Fibroblast of villous mesenchyme (primary cell): ENCODE measurements around the gene IFNL1. TPM values are rescaled to one million over a fixed set of nuclear protein-coding genes. Genes with fewer than 3 reads are reported as not detected.

ENCODE experiments used
- DNase-seq: peaks from one replicate; pipeline ENCODE4 v3.0.0-alpha.2; 2010; ENCODE audit warnings: low read depth
- H3K4me3 ChIP-seq: 2 replicates; pipeline ENCODE4 v1.5.1; 2011; ENCODE audit warnings: low read depth, mild to moderate bottlenecking, low read length
- total RNA-seq: library from RNA; depleted of rRNA; stranded (reverse); fragments of >200 nt; gene quantifications from 2 replicates; pipeline ENCODE4 v1.2.3, GENCODE V29; 2012
- TF ChIP-seq, protein P1 (sequence below): IDR thresholded peaks from 2 replicates; pipeline ENCODE4 v1.5.1; 2012; ENCODE audit warnings: low read depth, mild to moderate bottlenecking, low read length; ENCODE audit not compliant: insufficient read depth

IFNL1 gene
- total RNA-seq, 1 donor, result not detected

DNA sequence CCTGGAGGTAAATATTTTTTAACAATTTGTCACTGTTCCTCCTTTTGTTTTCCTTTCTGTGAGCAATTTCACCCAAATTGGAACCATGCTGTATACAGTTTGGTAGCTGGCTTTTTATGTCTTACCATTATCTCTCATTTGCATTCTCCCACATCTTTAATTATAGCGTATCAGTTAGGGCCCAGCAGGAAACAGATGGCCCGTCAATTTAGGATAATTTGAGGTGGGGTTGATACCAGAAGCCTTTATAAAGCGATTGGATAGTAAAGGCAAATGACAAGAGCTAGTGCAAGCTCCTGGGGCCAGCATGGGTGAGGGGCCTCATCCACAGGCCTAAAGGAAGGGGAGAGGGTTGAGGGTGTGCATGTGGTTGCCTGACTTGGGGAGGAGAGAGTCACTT, 43.7 kb upstream of the IFNL1 start:
- no peak overlapping the region for H3K4me3 ChIP-seq
- DNase-seq, result no peak
- TF ChIP-seq, protein P1, sequence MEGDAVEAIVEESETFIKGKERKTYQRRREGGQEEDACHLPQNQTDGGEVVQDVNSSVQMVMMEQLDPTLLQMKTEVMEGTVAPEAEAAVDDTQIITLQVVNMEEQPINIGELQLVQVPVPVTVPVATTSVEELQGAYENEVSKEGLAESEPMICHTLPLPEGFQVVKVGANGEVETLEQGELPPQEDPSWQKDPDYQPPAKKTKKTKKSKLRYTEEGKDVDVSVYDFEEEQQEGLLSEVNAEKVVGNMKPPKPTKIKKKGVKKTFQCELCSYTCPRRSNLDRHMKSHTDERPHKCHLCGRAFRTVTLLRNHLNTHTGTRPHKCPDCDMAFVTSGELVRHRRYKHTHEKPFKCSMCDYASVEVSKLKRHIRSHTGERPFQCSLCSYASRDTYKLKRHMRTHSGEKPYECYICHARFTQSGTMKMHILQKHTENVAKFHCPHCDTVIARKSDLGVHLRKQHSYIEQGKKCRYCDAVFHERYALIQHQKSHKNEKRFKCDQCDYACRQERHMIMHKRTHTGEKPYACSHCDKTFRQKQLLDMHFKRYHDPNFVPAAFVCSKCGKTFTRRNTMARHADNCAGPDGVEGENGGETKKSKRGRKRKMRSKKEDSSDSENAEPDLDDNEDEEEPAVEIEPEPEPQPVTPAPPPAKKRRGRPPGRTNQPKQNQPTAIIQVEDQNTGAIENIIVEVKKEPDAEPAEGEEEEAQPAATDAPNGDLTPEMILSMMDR, result no peak

DNA sequence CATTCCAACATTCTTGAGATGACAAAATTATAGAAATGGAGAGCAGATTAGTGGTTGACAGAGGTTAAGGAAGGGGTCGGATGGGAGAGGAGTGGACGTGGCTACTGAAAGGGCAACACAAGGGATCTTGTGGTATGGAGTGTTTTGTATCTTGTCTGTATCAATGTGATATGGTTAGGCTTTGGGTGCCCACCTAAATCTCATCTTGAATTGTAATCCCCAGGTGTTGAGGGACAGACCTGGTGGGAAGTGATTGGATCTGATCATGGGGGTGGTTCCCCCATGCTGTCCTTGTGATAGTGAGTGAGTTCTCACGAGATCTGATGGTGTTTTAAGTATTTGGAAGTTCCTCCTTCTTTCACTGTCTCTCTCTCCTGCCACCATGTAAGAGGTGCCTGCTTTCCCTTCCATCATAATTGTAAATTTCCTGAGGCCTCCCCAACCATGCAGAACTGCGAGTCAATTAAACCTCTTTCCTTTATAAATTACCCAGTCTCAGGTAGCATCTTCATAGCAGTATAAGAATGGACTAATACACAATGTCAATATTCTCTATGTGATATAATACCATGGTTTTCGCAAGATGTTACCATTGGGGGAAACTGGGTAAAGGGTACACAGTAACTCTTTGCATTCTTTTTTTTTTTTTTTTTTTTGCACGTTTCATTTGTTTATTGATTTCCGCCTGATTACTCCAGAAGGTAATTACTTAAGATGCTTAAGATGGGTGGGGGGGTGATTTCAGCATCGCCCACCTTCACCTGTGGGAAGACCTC, 42.6 kb upstream of the IFNL1 start:
- TF ChIP-seq, protein P1, result no peak
- DNase-seq, result no peak
- no peak overlapping the region for H3K4me3 ChIP-seq

DNA sequence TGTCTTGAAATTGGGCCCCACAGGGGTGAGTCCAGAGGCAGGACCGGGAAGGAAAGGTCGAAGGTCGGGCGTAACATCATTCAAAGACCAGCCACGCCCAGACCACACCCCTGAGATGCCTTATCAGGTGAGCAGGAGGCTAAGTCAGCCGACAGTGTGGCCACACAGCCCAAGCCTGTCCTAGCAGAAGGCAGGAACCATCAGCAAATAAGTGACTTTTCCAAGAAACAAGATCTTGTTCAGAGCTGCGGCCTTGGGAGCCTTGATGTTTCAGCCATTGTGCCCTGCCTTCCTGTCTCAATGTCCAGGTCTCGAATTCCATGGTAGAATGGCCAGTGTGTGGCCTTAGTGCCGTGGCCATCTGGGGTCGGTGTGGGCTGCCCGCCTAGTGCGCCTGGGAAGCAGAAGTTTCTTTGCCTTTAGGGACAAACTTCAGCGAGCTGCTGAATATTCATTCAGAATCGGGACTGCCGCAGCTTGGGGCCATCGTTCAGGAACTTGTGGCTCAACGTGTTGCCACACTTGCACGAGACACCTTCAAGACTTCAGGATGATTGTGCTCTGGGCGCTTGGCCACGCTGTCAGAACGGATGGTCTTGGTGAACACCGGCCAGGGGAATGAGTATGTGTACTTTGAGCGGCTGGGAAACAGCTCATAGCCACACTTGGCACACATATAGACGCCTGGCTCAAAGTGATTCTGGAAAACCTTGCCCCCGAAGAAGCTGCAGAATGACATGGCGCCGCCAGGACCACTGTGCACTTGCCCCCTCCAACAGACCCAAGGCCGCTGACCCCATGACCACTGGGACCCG, 41.5 kb upstream of the IFNL1 start:
- DNase-seq, result no peak
- H3K4me3 ChIP-seq, result no peak overlapping the region
- TF ChIP-seq, protein P1, result no peak

DNA sequence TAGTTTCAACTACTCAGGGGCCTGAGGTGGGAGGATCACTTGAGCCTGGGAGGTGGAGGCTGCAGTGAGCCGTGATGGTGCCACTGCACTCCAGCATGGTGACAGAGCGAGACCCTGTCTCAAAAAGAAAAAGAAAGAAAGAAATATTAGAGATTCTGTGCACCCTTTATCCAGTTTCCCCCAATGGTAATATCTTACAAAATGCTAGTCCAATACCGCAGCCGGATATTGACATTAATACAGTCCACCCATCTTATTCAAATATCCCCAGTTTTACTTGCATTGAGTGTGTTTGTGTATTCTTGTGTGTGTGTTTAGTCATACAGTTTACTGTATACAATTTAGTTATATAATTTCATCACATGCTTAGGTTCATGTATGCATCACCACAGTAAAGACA, 39.0 kb upstream of the IFNL1 start:
- no peak for DNase-seq
- TF ChIP-seq, protein P1, result no peak
- H3K4me3 ChIP-seq, result no peak overlapping the region

DNA sequence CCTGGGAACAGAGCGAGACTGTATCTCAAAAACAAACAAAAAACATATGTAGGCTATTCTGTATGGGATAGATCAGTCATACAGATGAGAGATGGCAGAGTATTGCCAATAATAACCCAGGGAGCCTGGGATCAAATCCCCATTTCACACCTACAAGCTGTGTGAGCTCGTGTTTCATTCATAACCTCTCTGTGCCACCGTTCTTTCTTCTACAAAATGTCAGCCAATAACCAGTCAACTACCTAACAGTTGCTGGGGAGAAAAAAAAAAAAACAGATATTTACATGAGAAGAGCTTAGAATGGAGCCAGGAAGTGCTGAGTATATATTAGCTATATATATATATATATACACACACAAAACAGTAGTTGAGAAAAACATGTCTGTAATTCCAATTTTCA, 34.5 kb upstream of the IFNL1 start:
- no peak for DNase-seq
- no peak overlapping the region for H3K4me3 ChIP-seq
- TF ChIP-seq, protein P1, result no peak

DNA sequence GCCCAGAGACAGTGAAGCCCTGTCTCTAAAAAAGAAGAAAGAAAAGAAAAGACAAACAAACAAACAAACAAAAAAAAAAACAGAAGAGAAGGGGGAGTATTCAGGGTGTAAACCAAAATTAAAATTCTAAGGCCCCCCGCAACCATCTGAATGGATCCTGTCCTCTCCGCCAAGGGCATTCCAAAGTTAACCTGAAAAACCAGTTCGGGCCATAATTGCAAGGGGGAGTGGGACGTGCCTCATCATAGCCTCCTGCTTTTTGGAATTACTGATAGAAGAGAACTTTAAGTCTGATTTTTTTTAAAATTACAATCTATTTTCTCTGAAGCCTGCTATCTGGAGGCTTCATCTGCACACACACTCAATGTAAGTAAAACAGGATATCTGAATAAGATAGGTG, 33.7 kb upstream of the IFNL1 start:
- no peak overlapping the region for H3K4me3 ChIP-seq
- DNase-seq, result no peak
- TF ChIP-seq, protein P1, result no peak
